K562 (cell line): ENCODE data around the gene LRRTM4. TPM values are rescaled to one million over a fixed set of nuclear protein-coding genes. Genes with fewer than 3 reads are reported as not detected.

ENCODE experiments used
- POLR2AphosphoS2 ChIP-seq: IDR thresholded peaks from 2 replicates; pipeline ENCODE4 v1.6.1; 2012; ENCODE audit warnings: low read length, improper control_type of control experiment
- SREBF2 ChIP-seq: sonication (generic); formaldehyde crosslinking; IDR thresholded peaks from 2 replicates; pipeline ENCODE4 v1.4.0; 2020; ENCODE audit warnings: mild to moderate bottlenecking, missing genetic modification reagents
- ZEB2 ChIP-seq: fragments of 450-650 bp; IDR thresholded peaks from 2 replicates; pipeline ENCODE4 v1.6.1; 2016
- ZNF282 ChIP-seq: sonication (generic); formaldehyde crosslinking; IDR thresholded peaks from 2 replicates; pipeline ENCODE4 v1.8.1; 2023; ENCODE audit warnings: missing genetic modification reagents
- polyA plus RNA-seq, 8 experiments: library from polyadenylated mRNA; depleted of rRNA in 4 of 8; stranded (reverse) in 5 of 8; unstranded in 3 of 8; fragments of >200 nt; fragmentation: Nextera tagmentation in 2 of 8; fragmentation: Illumina TruSeq in 1 of 8; extraction: Ambion mirVana in 2 of 8; extraction: Trizol in 1 of 8; gene quantifications; 2 replicates each; pipeline versions ENCODE4 v1.2.1 to v1.2.3, GENCODE V29; 2011 to 2014; ENCODE audit warnings: inconsistent platforms in 1 of 8, missing spikeins in 1 of 8
- total RNA-seq, 7 experiments: library from RNA; depleted of rRNA in 6 of 7; stranded (reverse); fragments of >200 nt in 6 of 7; fragmentation: Illumina TruSeq in 2 of 7; extraction: Trizol in 2 of 7; gene quantifications; 2 replicates each; pipeline versions ENCODE4 v1.2.1 to v1.2.3, GENCODE V29; 2011 to 2021; ENCODE audit warnings: low replicate concordance in 1 of 7
- TF ChIP-seq, protein P1 (sequence below): fragments of 450-650 bp; IDR thresholded peaks from 2 replicates; pipeline ENCODE4 v1.6.1; 2016; ENCODE audit warnings: mild to moderate bottlenecking, moderate library complexity

Gene LRRTM4
- total and polyA plus RNA-seq, 9 of the 15 experiments (the other 6 are each of a cell fraction or from before 2014, with no cell fraction given): 0.04 TPM; not detected in 6

GRCh38 chr2:76866464-76866863 lies 655.7 kb downstream of the LRRTM4 start (continued):
- TF ChIP-seq, protein P1, sequence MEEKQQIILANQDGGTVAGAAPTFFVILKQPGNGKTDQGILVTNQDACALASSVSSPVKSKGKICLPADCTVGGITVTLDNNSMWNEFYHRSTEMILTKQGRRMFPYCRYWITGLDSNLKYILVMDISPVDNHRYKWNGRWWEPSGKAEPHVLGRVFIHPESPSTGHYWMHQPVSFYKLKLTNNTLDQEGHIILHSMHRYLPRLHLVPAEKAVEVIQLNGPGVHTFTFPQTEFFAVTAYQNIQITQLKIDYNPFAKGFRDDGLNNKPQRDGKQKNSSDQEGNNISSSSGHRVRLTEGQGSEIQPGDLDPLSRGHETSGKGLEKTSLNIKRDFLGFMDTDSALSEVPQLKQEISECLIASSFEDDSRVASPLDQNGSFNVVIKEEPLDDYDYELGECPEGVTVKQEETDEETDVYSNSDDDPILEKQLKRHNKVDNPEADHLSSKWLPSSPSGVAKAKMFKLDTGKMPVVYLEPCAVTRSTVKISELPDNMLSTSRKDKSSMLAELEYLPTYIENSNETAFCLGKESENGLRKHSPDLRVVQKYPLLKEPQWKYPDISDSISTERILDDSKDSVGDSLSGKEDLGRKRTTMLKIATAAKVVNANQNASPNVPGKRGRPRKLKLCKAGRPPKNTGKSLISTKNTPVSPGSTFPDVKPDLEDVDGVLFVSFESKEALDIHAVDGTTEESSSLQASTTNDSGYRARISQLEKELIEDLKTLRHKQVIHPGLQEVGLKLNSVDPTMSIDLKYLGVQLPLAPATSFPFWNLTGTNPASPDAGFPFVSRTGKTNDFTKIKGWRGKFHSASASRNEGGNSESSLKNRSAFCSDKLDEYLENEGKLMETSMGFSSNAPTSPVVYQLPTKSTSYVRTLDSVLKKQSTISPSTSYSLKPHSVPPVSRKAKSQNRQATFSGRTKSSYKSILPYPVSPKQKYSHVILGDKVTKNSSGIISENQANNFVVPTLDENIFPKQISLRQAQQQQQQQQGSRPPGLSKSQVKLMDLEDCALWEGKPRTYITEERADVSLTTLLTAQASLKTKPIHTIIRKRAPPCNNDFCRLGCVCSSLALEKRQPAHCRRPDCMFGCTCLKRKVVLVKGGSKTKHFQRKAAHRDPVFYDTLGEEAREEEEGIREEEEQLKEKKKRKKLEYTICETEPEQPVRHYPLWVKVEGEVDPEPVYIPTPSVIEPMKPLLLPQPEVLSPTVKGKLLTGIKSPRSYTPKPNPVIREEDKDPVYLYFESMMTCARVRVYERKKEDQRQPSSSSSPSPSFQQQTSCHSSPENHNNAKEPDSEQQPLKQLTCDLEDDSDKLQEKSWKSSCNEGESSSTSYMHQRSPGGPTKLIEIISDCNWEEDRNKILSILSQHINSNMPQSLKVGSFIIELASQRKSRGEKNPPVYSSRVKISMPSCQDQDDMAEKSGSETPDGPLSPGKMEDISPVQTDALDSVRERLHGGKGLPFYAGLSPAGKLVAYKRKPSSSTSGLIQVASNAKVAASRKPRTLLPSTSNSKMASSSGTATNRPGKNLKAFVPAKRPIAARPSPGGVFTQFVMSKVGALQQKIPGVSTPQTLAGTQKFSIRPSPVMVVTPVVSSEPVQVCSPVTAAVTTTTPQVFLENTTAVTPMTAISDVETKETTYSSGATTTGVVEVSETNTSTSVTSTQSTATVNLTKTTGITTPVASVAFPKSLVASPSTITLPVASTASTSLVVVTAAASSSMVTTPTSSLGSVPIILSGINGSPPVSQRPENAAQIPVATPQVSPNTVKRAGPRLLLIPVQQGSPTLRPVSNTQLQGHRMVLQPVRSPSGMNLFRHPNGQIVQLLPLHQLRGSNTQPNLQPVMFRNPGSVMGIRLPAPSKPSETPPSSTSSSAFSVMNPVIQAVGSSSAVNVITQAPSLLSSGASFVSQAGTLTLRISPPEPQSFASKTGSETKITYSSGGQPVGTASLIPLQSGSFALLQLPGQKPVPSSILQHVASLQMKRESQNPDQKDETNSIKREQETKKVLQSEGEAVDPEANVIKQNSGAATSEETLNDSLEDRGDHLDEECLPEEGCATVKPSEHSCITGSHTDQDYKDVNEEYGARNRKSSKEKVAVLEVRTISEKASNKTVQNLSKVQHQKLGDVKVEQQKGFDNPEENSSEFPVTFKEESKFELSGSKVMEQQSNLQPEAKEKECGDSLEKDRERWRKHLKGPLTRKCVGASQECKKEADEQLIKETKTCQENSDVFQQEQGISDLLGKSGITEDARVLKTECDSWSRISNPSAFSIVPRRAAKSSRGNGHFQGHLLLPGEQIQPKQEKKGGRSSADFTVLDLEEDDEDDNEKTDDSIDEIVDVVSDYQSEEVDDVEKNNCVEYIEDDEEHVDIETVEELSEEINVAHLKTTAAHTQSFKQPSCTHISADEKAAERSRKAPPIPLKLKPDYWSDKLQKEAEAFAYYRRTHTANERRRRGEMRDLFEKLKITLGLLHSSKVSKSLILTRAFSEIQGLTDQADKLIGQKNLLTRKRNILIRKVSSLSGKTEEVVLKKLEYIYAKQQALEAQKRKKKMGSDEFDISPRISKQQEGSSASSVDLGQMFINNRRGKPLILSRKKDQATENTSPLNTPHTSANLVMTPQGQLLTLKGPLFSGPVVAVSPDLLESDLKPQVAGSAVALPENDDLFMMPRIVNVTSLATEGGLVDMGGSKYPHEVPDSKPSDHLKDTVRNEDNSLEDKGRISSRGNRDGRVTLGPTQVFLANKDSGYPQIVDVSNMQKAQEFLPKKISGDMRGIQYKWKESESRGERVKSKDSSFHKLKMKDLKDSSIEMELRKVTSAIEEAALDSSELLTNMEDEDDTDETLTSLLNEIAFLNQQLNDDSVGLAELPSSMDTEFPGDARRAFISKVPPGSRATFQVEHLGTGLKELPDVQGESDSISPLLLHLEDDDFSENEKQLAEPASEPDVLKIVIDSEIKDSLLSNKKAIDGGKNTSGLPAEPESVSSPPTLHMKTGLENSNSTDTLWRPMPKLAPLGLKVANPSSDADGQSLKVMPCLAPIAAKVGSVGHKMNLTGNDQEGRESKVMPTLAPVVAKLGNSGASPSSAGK: no peak
- TF ChIP-seq ZNF282 (CRISPR knock-in tag) (no peak), POLR2AphosphoS2 (no peak), ZEB2 (no peak), SREBF2 (CRISPR knock-in tag) (no peak)
